HL-60/S4 (cell line): ENCODE results near the gene TMEM11.
"Not testable (repeated sequence)": the region's sequence is repeated elsewhere in the genome, so short reads cannot be mapped to it uniquely, and the experiment has no call there.

Source experiments
- in situ Hi-C: fragments of 300-500 bp; cut with MboI; formaldehyde crosslinking; loops from 2 replicates; pipeline ENCODE4 v1.14.3; 2022; ENCODE audit warnings: low sequenced_read_pairs

Gene TMEM11

GRCh38 chr17:21212826-21213637 is 929 bp downstream of the TMEM11 start:
- in situ Hi-C loops: no loop called here

GRCh38 chr17:21211825-21212479 is 2.0 kb downstream of the TMEM11 start:
- in situ Hi-C loops: no loop called here

- in situ Hi-C loops: no loop called here
Measured at GRCh38 chr17:21210411-21211076, 3.4 kb downstream of the TMEM11 start.

DNA sequence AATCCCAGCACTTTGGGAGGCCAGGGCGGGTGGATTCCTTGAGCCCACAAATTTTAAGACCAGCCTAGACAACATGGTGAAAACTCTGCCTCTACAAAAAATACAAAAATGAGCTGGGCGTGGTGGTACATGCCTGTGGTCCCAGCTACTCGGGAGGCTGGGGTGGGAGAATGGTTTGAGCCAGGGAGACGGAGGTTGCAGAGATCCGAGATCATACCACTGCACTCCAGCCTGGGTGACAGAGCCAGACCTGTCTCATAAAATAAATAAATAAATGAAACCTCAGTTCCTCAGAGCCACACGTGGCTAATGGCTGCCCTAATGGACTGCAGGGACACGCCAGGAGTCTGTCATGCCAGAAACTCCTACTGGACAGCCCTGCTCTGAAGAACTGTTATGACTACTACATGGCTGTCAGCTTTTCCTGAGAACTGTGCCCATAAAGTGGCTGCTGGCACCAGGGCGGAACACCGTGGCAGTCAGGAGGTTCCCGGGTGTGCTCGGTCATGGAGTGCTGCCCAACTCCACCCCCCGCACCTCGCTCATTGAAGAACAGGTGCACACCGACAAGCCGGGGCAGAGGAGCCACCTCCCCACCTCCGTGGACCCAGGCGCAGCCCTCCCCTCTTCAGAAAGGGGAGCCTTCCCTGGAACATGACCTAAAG is 4.3 kb downstream of the TMEM11 start:
- in situ Hi-C loops: no loop called here

GRCh38 chr17:21208352-21208751 is 5.6 kb downstream of the TMEM11 start:
- in situ Hi-C loops: no loop called here

DNA sequence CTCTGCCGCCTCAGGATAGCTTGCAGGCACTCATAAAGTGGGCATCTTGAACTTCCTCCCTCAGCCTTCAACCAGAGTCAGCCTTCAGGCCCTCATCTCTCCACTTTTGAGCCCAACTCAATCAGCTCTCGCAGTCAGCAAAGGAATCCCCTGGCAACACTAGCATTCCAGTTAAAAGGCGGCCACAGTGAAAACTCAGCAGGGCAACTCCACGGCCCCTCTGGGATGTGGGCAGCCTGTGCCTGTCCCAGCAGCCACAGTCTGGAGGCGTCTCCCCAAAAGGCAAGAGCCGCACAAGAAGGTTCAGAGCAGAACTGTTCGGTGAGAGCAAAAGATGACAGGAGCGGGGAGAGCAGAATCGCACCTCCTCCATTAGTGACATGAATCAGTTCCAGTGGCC is 9.0 kb downstream of the TMEM11 start:
- in situ Hi-C loops: no loop called here

GRCh38 chr17:21202512-21202911 is 11.4 kb downstream of the TMEM11 start:
- in situ Hi-C loops: no loop called here

DNA sequence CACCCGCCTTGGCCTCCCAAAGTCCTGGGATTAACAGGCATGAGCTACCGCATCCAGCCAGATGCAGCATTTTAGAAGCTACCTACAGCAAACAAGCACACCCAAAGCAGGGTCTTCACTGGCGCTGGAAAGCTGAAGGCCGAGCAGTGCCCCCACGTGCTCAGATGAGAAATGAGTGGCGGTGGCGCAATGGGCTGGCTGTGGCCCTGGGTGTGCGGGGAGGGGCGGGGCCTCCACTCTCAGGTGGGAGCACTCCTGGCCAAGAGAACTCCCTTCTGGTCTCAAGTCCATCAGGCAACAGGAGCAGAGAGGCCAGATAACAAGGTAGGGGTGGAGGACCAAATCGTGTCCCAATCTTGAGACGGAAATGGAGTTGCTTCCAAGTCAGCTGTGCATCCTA is 12.1 kb downstream of the TMEM11 start:
- in situ Hi-C loops: no loop called here

GRCh38 chr17:21201298-21201595 is 12.7 kb downstream of the TMEM11 start:
- in situ Hi-C loops: no loop called here

DNA sequence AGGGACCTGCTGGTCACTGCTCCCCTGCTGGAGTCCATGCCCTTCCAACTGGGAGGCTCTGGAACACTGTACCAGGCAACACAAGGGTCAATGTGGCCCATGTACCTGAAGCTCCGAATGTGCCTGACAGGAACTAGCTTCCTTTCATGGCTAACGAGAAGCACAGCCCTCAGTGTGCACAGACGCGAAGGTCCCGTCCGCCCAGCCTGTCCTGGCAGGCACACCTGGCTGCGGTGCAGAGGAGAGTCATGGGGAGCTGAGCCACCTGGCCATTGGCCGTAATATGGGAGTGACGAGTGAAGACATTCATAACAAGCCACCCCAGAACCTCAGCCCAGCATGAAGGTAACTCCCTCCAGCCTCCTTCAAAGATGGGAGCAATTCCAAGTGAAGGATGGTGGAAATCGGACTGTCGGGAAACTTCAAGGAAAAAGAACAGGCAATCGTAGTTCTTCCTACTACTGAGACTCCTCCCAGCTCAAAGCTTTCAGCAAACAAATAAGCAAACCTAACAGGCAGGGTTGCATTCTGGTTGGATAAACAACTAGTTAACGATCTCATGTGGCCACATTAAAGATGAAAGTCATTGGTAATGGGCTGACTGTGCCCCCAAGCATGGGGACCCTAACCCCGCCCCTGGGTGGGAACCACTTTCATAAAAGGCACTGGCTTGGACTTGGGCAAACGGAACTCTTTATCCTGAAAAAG is 13.2 kb downstream of the TMEM11 start:
- in situ Hi-C loops: no loop called here

DNA sequence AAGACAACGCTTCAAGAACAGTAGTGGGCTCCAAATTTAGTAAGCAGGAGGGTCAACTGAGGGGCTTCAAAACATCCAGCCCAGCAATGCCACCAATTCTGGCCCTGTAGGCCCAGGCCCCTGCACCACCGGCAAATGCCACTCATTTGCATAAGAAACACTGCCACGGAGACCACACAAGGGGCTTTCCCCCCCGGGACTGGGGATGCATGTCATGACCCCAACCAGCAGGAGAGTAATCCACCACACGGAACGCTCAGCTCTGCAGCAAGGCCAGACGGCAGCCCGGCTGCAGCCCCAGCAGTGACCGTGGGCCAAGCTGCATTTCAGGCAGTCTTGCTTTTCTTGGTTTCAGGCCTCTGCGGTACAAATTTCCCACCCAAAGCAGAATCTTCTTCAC is 14.1 kb downstream of the TMEM11 start:
- in situ Hi-C loops: no loop called here

DNA sequence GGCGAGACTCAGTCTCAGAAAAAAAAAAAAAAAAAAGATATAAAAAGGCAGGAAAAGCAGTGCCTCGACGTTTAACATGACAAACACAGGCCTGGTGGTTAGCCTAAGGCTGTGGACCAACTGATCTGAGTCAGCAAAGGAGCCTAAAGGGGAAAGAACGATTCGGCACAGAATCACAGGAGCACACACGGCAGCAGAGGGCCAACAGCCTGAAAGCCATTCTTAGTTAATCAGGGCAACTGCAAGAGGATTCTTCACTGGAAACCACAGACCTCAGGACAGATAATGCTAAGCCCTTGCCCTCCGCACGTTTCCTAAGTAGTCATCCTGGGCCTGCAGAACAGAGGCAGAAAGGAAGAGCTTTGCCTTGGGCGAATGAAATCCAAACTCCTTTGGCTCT is 14.7 kb downstream of the TMEM11 start:
- in situ Hi-C loops: no loop called here

GRCh38 chr17:21198411-21198810 is 15.6 kb downstream of the TMEM11 start:
- in situ Hi-C loops: no loop called here

GRCh38 chr17:21196126-21196525 is 17.8 kb downstream of the TMEM11 start:
- in situ Hi-C loops: no loop called here

GRCh38 chr17:21194703-21195102 is 19.3 kb downstream of the TMEM11 start:
- in situ Hi-C loops: no loop called here

GRCh38 chr17:21194226-21194625 is 19.7 kb downstream of the TMEM11 start:
- in situ Hi-C loops: no loop called here

- in situ Hi-C loops: no loop called here
Measured at GRCh38 chr17:21193031-21193430, 20.9 kb downstream of the TMEM11 start.

GRCh38 chr17:21192414-21192813 is 21.5 kb downstream of the TMEM11 start:
- in situ Hi-C loops: not testable (repeated sequence)

DNA sequence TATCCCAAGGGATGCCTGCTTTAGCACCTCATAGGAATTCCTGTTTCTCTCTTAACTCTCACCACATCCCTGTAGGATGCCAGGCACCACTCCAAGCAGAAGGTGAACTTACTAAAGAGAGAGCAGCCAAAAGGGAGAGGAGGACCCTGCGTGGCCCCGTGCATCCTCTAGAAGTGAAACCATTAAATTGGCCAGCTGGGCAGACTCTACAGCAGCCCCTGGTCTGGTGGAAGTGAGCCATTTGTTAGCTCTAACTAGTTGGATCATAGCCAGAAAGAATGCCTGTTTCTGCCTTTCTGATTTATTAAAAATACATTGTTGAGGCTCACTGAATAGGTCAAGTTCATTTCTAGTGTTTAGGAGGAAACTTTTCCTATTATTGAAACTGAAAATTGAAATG is 22.3 kb downstream of the TMEM11 start:
- in situ Hi-C loops: no loop called here

DNA sequence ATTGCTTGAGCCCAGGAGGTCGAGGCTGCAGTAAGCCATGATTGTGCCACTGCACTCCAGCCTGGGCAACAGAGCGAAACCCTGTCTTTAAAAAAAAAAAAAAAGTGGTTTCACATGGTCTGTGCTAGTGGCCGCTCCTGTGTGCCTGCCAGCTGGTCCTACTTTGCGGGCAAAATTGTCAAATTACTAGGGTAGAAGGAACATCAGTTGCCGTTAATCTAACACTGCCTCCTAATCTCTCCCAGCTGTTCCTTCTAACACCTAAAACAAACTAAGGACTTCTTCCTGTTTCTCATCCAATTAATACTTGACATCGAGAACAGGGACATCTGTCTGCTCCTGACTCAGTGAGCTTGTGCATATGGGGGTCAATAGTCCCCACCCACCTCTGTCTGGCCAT is 23.9 kb downstream of the TMEM11 start:
- in situ Hi-C loops: no loop called here

DNA sequence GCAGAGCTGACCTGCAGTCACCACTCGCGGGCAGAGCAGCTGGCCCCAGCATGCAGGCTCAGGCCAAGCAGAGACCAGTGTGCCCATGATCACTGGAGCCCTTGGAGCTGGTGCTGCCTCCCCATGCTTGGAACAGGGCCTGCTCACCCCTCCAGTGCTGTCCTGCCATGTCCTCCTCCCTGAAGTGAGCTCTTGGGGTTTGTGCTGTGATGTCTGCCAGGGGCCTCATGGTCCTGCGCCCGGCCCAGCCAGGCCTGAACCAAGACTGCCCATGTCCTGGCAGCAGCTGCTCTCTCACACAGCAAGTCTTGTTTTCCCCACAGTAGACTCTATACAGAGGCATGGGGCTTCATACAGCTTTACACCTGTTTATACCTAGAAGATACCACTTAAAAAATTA is 24.6 kb downstream of the TMEM11 start:
- in situ Hi-C loops: no loop called here
